ENCODE results near the gene SOX8. TPM values are rescaled to one million over a fixed set of nuclear protein-coding genes. Genes with fewer than 3 reads are reported as not detected.

The SOX8 gene
- total RNA-seq, 4 donors from 2014 or later, result 0.15 to 0.78 (median 0.27) TPM; not detected in 1

- H3K4me3 ChIP-seq (replicated peaks in 1 of 3), result no peak overlapping the region
- H3K4me1 ChIP-seq, result no peaks in the 10 kb centered on the region
- H3K36me3 ChIP-seq, result no peaks in the 10 kb centered on the region
- H3K27ac ChIP-seq, result no peak overlapping the region
- no peaks in the 10 kb centered on the region for H3K9me3 ChIP-seq
- 47 to 49% methylated on average over 7 to 17 of the region's 39 CpGs for WGBS, 2 donors
- H3K27me3 ChIP-seq, result no peaks in the 10 kb centered on the region
- intact Hi-C loops (cut with DNase I), result no loop called here
- no peak for TF ChIP-seq POLR2A (IDR thresholded peaks at IDR 0.05)
- DNase-seq, result no peak
These were observed 47.1 kb downstream of the SOX8 start for GRCh38 chr16:1028524-1029258.

- H3K27ac ChIP-seq, result no peak overlapping the region
- no peak for DNase-seq
- no peaks in the 10 kb centered on the region for H3K36me3 ChIP-seq
- WGBS, 2 donors, result no CpG with 5 or more reads among the region's 14 CpGs
- no peaks in the 10 kb centered on the region for H3K9me3 ChIP-seq
- intact Hi-C loops (cut with DNase I), result no loop called here
- no peak overlapping the region for H3K4me3 ChIP-seq (replicated peaks in 1 of 3)
- H3K27me3 ChIP-seq, result no peaks in the 10 kb centered on the region
- no peak for TF ChIP-seq POLR2A (IDR thresholded peaks at IDR 0.05)
- no peak for TF ChIP-seq CTCF (IDR thresholded peaks at IDR 0.05)
- no peaks in the 10 kb centered on the region for H3K4me1 ChIP-seq
These were observed 47.6 kb downstream of the SOX8 start for GRCh38 chr16:1029259-1029545.

DNA sequence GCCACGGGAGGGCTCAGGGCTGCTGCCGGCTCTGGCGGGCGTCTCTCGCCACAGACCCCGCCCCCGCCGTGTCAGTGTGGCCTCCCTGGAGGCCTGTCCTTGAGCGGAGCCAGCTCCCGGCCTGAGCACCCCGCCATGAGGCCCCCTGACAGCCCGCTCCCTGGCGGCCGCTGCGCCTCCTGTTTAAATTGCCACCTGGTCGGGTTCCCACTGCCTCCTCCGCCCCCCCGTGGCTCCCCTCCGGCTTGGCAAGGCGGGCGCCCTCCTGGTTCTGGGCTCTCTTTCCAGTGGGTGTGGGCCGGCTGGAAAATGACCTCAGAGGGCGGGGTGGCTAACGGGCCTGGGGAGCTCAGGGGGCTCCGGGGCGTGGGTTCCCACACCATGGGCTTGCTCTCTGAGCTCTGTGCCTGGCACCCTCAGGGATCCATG, 48.9 kb downstream of the SOX8 start:
- 30 to 68% methylated on average over 4 to 9 of the region's 26 CpGs for WGBS, 2 donors
- H3K4me3 ChIP-seq (replicated peaks in 1 of 3), result no peak overlapping the region
- no peak for TF ChIP-seq CTCF (IDR thresholded peaks at IDR 0.05)
- no peaks in the 10 kb centered on the region for H3K4me1 ChIP-seq
- no peaks in the 10 kb centered on the region for H3K27me3 ChIP-seq
- intact Hi-C loops (cut with DNase I), result no loop called here
- DNase-seq, result no peak
- H3K27ac ChIP-seq, result no peak overlapping the region
- no peaks in the 10 kb centered on the region for H3K36me3 ChIP-seq
- H3K9me3 ChIP-seq, result no peaks in the 10 kb centered on the region

DNA sequence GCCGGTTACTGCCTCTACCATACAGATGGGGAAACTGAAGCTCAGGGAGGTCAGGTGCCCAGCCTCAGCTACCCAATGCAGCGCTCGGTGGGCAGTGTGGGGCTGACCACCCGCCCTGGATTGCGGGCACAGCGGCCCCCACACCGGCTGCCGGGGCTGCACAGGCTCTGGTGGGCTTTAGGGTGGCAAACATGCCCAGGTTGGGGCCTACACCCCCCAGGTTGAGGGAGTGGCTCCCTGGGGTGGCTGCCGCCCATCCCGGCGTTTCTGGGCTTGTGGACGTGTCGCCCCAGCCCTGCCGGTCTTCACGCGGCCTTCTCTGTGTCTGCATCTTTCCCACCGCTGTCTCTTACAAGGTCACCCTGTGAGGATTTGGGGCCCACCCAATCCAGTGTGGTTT, 50.1 kb downstream of the SOX8 start:
- Histone ChIP-seq H3K9me3 (no peaks in the 10 kb centered on the region), H3K27ac (no peak overlapping the region), H3K27me3 (no peaks in the 10 kb centered on the region), H3K36me3 (no peaks in the 10 kb centered on the region), H3K4me1 (no peaks in the 10 kb centered on the region), H3K4me3 (replicated peaks in 1 of 3) (no peak overlapping the region)
- no peak for DNase-seq
- TF ChIP-seq CTCF (IDR thresholded peaks at IDR 0.05) (no peak), POLR2A (IDR thresholded peaks at IDR 0.05) (no peak)
- intact Hi-C loops (cut with DNase I), result no loop called here
- 94 to 95% methylated on average over 10 to 13 of the region's 17 CpGs for WGBS, 2 donors

DNA sequence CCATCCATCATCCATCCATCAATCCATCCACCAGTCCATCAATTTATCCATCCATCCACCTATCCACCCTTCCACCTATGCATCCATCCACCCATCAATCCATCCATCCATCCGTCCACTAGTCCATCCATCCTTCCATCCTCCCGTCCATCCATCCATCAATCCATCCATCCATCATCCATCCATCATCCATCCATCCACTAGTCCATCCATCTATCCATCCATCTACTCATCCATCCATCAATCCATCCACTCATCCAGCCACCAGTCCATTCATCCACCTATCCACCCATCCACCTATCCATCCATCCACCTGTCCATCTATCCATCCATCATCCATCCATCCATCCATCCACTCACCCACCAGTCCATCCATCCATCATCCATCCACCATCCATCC, 51.0 kb downstream of the SOX8 start:
- H3K4me1 ChIP-seq, result no peaks in the 10 kb centered on the region
- H3K27me3 ChIP-seq, result no peaks in the 10 kb centered on the region
- H3K4me3 ChIP-seq (replicated peaks in 1 of 3), result no peak overlapping the region
- no peak overlapping the region for H3K27ac ChIP-seq
- 93 to 95% methylated on average over 2 of the region's 2 CpGs for WGBS, 2 donors
- TF ChIP-seq CTCF (IDR thresholded peaks at IDR 0.05) (no peak), POLR2A (IDR thresholded peaks at IDR 0.05) (no peak)
- intact Hi-C loops (cut with DNase I), result no loop called here
- H3K36me3 ChIP-seq, result no peaks in the 10 kb centered on the region
- no peaks in the 10 kb centered on the region for H3K9me3 ChIP-seq
- no peak for DNase-seq
